Natural killer cell (primary cell): ENCODE results near the gene MAST4. TPM values are rescaled to one million over a fixed set of nuclear protein-coding genes. Genes with fewer than 3 reads are reported as not detected.

Source experiments
- ATAC-seq, 3 donors: fragments of 150-1000 bp in 2 of 3; fragments of 200-7000 bp in 1 of 3; cut with Tn5 transposase; 1 replicate in 1 of 3; 2 replicates in 2 of 3; pipeline ENCODE4 v1.10.0; 2021; ENCODE audit warnings: mild to moderate bottlenecking in 2 of 3, moderate library complexity in 2 of 3
- DNase-seq, 2 donors: peaks; one replicate each; pipeline versions ENCODE4 v3.0.0 to v3.0.0-alpha.2; 2013 to 2021; ENCODE audit warnings: mixed read lengths in 1 of 2
- H3K27ac ChIP-seq: one replicate; pipeline ENCODE4 v1.5.1; 2013; ENCODE audit warnings: mild to moderate bottlenecking, low read length
- H3K27me3 ChIP-seq: one replicate; pipeline ENCODE4 v1.6.1; 2013; ENCODE audit warnings: low read length; ENCODE audit not compliant: control insufficient read depth, insufficient read depth
- H3K36me3 ChIP-seq: one replicate; pipeline ENCODE4 v1.6.1; 2013; ENCODE audit warnings: low read length; ENCODE audit not compliant: control insufficient read depth, insufficient read depth
- H3K4me1 ChIP-seq: one replicate; pipeline ENCODE4 v1.6.1; 2013; ENCODE audit warnings: low read length; ENCODE audit not compliant: control insufficient read depth, insufficient read depth
- H3K4me3 ChIP-seq: one replicate; pipeline ENCODE4 v1.5.1; 2013; ENCODE audit warnings: low read length
- H3K9me3 ChIP-seq: one replicate; pipeline ENCODE4 v1.6.1; 2013; ENCODE audit warnings: low read length; ENCODE audit not compliant: control insufficient read depth, insufficient read depth
- H3K27ac Mint-ChIP-seq, 2 donors: one replicate each; pipeline ENCODE4 v1.8.0; 2022; ENCODE audit warnings: mild to moderate bottlenecking in 2 of 2, mixed read lengths in 2 of 2, moderate library complexity in 1 of 2
- H3K27me3 Mint-ChIP-seq, 2 donors: one replicate each; pipeline ENCODE4 v1.8.0; 2022; ENCODE audit warnings: low read depth in 2 of 2, mixed read lengths in 2 of 2
- H3K36me3 Mint-ChIP-seq: one replicate; pipeline ENCODE4 v1.8.0; 2022; ENCODE audit warnings: mixed read lengths
- H3K4me1 Mint-ChIP-seq, 2 donors: one replicate each; pipeline ENCODE4 v1.8.0; 2022; ENCODE audit warnings: mixed read lengths in 2 of 2
- H3K4me3 Mint-ChIP-seq: one replicate; pipeline ENCODE4 v1.8.0; 2022; ENCODE audit warnings: mild to moderate bottlenecking, moderate library complexity, mixed read lengths
- H3K9me3 Mint-ChIP-seq, 2 donors: one replicate each; pipeline ENCODE4 v1.8.0; 2022; ENCODE audit warnings: mixed read lengths in 2 of 2
- WGBS: methylation state at CpG from one replicate; pipeline ENCODE4 v1.1.7; 2013; ENCODE audit warnings: missing lambda C conversion rate; ENCODE audit not compliant: insufficient coverage; 5-methylcytosine and 5-hydroxymethylcytosine counted together
- intact Hi-C: fragments of 100-400 bp; cut with micrococcal nuclease; formaldehyde crosslinking; loops from one replicate; pipeline ENCODE4 v1.14.2; 2022
- total RNA-seq, 4 donors: library from RNA; stranded (reverse); fragments of 120-200 nt in 1 of 4; gene quantifications; one replicate each; pipeline versions ENCODE4 v1.2.3 to v1.2.4, GENCODE V29; 2013 to 2022
- TF ChIP-seq, protein P1 (sequence below): fragments of 200-600 bp; IDR thresholded peaks from one replicate; pipeline ENCODE4 v1.8.0; 2022; ENCODE audit warnings: antibody characterized with exemption

Gene MAST4
- total RNA-seq, 3 donors from 2014 or later (not counting 1 experiment from before 2014, with no cell fraction given), result 6.5 to 14.1 (median 12.7) TPM

DNA sequence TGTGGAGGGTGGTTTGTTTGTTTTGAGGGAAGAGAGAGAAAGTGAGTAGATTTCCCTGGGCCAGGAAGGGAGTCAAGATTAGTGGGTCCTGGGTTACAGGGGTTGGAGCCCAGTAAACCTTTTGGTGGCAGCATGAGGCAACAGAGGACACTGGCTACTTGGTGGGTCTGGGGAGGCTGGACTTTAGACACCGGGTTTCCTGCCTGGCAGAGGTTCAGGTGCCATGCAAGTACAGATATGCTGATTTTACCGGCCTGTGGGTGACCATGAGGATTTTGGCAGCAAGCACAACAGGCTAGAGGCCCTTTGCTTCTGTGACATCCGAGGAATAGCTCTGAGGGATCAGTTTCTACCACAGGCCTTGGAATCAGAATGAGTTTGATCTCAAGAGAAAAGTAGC, 18.9 kb downstream of the MAST4 start:
- Mint-ChIP-seq H3K36me3 (no peaks in the 10 kb centered on the region), H3K9me3 (no peaks in the 10 kb centered on the region), H3K27ac (no peak overlapping the region), H3K27me3 (peaks cover 0 to 5% of the 10 kb centered on the region in 2 donors), H3K4me1 (peaks cover 8 to 12% of the 10 kb centered on the region in 2 donors), H3K4me3 (no peak overlapping the region)
- 93% methylated on average over 3 of the region's 3 CpGs for WGBS
- Histone ChIP-seq H3K27me3 (no peaks in the 10 kb centered on the region), H3K36me3 (no peaks in the 10 kb centered on the region), H3K4me3 (no peak overlapping the region), H3K4me1 (peaks cover 4% of the 10 kb centered on the region), H3K9me3 (no peaks in the 10 kb centered on the region), H3K27ac (no peak overlapping the region)
- TF ChIP-seq, protein P1, sequence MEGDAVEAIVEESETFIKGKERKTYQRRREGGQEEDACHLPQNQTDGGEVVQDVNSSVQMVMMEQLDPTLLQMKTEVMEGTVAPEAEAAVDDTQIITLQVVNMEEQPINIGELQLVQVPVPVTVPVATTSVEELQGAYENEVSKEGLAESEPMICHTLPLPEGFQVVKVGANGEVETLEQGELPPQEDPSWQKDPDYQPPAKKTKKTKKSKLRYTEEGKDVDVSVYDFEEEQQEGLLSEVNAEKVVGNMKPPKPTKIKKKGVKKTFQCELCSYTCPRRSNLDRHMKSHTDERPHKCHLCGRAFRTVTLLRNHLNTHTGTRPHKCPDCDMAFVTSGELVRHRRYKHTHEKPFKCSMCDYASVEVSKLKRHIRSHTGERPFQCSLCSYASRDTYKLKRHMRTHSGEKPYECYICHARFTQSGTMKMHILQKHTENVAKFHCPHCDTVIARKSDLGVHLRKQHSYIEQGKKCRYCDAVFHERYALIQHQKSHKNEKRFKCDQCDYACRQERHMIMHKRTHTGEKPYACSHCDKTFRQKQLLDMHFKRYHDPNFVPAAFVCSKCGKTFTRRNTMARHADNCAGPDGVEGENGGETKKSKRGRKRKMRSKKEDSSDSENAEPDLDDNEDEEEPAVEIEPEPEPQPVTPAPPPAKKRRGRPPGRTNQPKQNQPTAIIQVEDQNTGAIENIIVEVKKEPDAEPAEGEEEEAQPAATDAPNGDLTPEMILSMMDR, result no peak
- intact Hi-C loops, result no loop called here
- ATAC-seq, result no peak
- no peak for DNase-seq

DNA sequence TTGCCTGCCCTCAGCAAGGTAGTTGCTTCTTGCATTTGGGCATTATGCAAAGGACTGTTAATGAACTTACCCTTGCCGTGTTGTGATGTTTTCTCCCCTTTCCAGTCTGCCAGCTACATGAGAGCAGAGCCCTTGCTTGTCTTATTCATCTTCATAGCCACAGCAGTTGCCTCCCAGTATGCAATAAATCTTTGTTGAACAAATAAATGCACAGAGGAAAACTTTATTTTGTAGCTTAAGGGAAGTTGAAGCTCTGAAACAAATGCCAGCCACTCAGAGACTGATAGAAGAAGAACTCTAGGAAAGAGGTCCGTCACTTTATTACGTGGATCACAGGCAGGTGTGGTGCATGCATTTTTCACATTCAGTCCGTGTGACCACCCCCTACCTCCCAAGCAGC, 19.7 kb downstream of the MAST4 start:
- Histone ChIP-seq H3K36me3 (no peaks in the 10 kb centered on the region), H3K4me3 (no peak overlapping the region), H3K27me3 (no peaks in the 10 kb centered on the region), H3K9me3 (no peaks in the 10 kb centered on the region), H3K27ac (no peak overlapping the region), H3K4me1 (peaks cover 4% of the 10 kb centered on the region)
- Mint-ChIP-seq H3K9me3 (no peaks in the 10 kb centered on the region), H3K36me3 (no peaks in the 10 kb centered on the region), H3K4me1 (peaks cover 8 to 12% of the 10 kb centered on the region in 2 donors), H3K4me3 (no peak overlapping the region), H3K27me3 (peaks cover 0 to 5% of the 10 kb centered on the region in 2 donors), H3K27ac (no peak overlapping the region)
- intact Hi-C loops, result no loop called here
- ATAC-seq, result no peak
- no peak for DNase-seq
- TF ChIP-seq, protein P1, result no peak
- 83% methylated on average over 1 of the region's 4 CpGs for WGBS

DNA sequence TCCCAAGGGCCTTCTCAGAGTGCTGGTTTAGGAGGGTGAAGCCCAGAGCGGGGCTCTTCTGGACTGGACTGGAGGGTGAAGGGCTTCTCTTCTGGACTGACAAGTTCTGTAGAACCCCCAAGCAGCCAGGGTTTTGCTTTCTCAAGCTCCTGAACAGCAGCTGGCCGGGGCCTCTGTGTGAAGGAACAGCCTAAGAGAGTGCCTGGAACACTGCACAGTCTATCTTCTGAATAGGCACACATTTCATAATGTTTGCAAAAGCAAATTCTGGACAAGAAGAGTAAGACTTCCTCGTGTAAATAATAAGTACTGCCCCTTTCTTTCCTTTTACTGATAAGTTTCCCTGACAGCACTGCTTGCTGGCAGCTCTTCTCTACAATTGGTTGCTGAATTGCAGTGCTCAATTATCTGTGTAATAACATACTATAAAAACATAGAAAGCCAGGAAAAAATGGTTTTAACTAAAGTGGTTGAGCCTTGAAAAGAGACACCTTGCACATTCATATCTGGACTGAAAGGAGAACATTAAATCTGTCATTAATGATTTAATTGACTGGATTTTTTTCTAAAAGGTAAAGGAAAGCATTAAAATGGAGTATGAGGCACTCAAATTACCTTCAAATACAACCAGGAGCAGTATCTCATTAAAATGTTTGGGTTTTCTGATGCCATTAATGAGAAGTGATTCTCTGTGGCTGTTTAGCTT, 20.5 kb downstream of the MAST4 start:
- 79% methylated on average over 3 of the region's 3 CpGs for WGBS
- Histone ChIP-seq H3K4me1 (peaks cover 4% of the 10 kb centered on the region), H3K4me3 (no peak overlapping the region), H3K36me3 (no peaks in the 10 kb centered on the region), H3K27ac (no peak overlapping the region), H3K27me3 (no peaks in the 10 kb centered on the region), H3K9me3 (no peaks in the 10 kb centered on the region)
- Mint-ChIP-seq H3K9me3 (no peaks in the 10 kb centered on the region), H3K27ac (no peak overlapping the region), H3K4me1 (peaks cover 8 to 12% of the 10 kb centered on the region in 2 donors), H3K36me3 (no peaks in the 10 kb centered on the region), H3K27me3 (peaks cover 0 to 3% of the 10 kb centered on the region in 2 donors), H3K4me3 (no peak overlapping the region)
- intact Hi-C loops, result no loop called here
- no peak for ATAC-seq
- TF ChIP-seq, protein P1, result no peak
- DNase-seq, result no peak
